Right lobe of liver (tissue), 6 donors: ENCODE measurements around the gene PACRG. TPM values are rescaled to one million over a fixed set of nuclear protein-coding genes. Genes with fewer than 3 reads are reported as not detected.

Experiments
- ATAC-seq, 4 donors: fragments of 200-7000 bp; cut with Tn5 transposase; one replicate each; pipeline ENCODE4 v1.9.1; 2020; ENCODE audit warnings: mild to moderate bottlenecking in 4 of 4, moderate library complexity in 4 of 4
- DNase-seq, 3 donors: peaks; one replicate each; pipeline ENCODE4 v3.0.0-alpha.2; 2020
- H3K27ac ChIP-seq, 3 donors: fragments of 200-600 bp; one replicate each; pipeline ENCODE4 v1.8.0; 2022
- H3K27me3 ChIP-seq, 2 donors: fragments of 200-600 bp; one replicate each; pipeline ENCODE4 v1.8.0; 2022
- H3K36me3 ChIP-seq, 4 donors: fragments of 200-600 bp; sonication (generic) in 1 of 4; one replicate each; pipeline versions ENCODE4 v1.5.1 to v1.8.0; 2017 to 2022; ENCODE audit warnings: control low read depth in 1 of 4
- H3K4me1 ChIP-seq, 4 donors: fragments of 200-600 bp; sonication (generic) in 1 of 4; one replicate each; pipeline versions ENCODE4 v1.5.1 to v1.8.0; 2017 to 2022; ENCODE audit warnings: control low read depth in 1 of 4
- H3K4me3 ChIP-seq, 3 donors: fragments of 200-600 bp; one replicate each; pipeline ENCODE4 v1.8.0; 2022
- H3K9me3 ChIP-seq, 4 donors: fragments of 200-600 bp; sonication (generic) in 1 of 4; one replicate each; pipeline versions ENCODE4 v1.5.1 to v1.8.0; 2017 to 2022; ENCODE audit warnings: control low read depth in 1 of 4
- CTCF ChIP-seq, 4 donors: fragments of 200-600 bp in 3 of 4; fragments of 450-650 bp in 1 of 4; IDR thresholded peaks; one replicate each; pipeline versions ENCODE4 v1.5.1 to v1.8.0; 2016 to 2022; ENCODE audit warnings: antibody characterized with exemption in 4 of 4, mild to moderate bottlenecking in 2 of 4
- POLR2A ChIP-seq: fragments of 450-650 bp; IDR thresholded peaks from one replicate; pipeline ENCODE4 v1.6.1; 2017; ENCODE audit warnings: antibody characterized with exemption, mild to moderate bottlenecking
- WGBS: methylation state at CpG from one replicate; pipeline ENCODE4 v1.1.6; 2018; ENCODE audit warnings: low coverage, low lambda C conversion rate; ENCODE audit not compliant: insufficient coverage; ENCODE audit errors: missing lambda C conversion rate; 5-methylcytosine and 5-hydroxymethylcytosine counted together
- intact Hi-C, 2 donors: fragments of 100-400 bp; cut with DNase I; formaldehyde crosslinking; loops; one replicate each; pipeline versions ENCODE4 v1.11.2 to v1.14.1; 2022
- total RNA-seq, 6 experiments: library from RNA; depleted of rRNA in 2 of 6; stranded (reverse); fragments of >200 nt in 2 of 6; fragmentation: NEBNext Ultra II Directional in 3 of 6; extraction: Animal tissue kit (Norgen Biotek cat#: 25700) in 3 of 6; gene quantifications; one replicate each; pipeline versions ENCODE4 v1.1.0 to v1.2.4, GENCODE V29; 2016 to 2023
- donor health status: DM: no; HTN: yes; CAD: no.
- donor health status: DM: no; HTN: no; CAD: no.
- donor health status: DM: no; HTN: no; CAD: no.
- donor health status: DM: no; HTN: yes; CAD: no.
- donor health status: DM: no; HTN: yes; CAD: no.

Gene PACRG
- total RNA-seq, 6 experiments from 2014 or later: 0.25 to 5.3 (median 2.7) TPM

GRCh38 chr6:162845972-162846371, 118.2 kb downstream of the PACRG start:
- ATAC-seq (no peak), DNase-seq (no peak)
- Histone ChIP-seq H3K4me3 (no peak overlapping the region), H3K4me1 (no peaks in the 10 kb centered on the region), H3K27ac (no peak overlapping the region), H3K36me3 (no peaks in the 10 kb centered on the region), H3K9me3 (no peaks in the 10 kb centered on the region), H3K27me3 (no peaks in the 10 kb centered on the region)
- 85% methylated on average over 4 of the region's 9 CpGs for WGBS
- TF ChIP-seq POLR2A (no peak), CTCF (IDR thresholded peaks at IDR 0.05) (no peak)
- intact Hi-C loops: no loop called here

GRCh38 chr6:162846723-162847122, 118.9 kb downstream of the PACRG start:
- H3K27ac ChIP-seq: no peak overlapping the region
- no peaks in the 10 kb centered on the region for H3K9me3 ChIP-seq
- TF ChIP-seq POLR2A: no peak
- no peak for TF ChIP-seq CTCF (IDR thresholded peaks at IDR 0.05)
- no peak overlapping the region for H3K4me3 ChIP-seq
- no peaks in the 10 kb centered on the region for H3K36me3 ChIP-seq
- H3K27me3 ChIP-seq: no peaks in the 10 kb centered on the region
- H3K4me1 ChIP-seq: no peaks in the 10 kb centered on the region
- ATAC-seq (no peak), DNase-seq (no peak)
- whole genome bisulfite sequencing: 81% methylated on average over 3 of the region's 6 CpGs
- intact Hi-C loops: no loop called here

GRCh38 chr6:162849269-162849668, 121.5 kb downstream of the PACRG start:
- TF ChIP-seq POLR2A (no peak), CTCF (IDR thresholded peaks at IDR 0.05) (no peak)
- Histone ChIP-seq H3K4me1 (peaks cover 0 to under 1% (median 0%) of the 10 kb centered on the region in 4 donors), H3K9me3 (no peaks in the 10 kb centered on the region), H3K4me3 (no peak overlapping the region), H3K36me3 (no peaks in the 10 kb centered on the region), H3K27me3 (no peaks in the 10 kb centered on the region), H3K27ac (no peak overlapping the region)
- no CpG with 5 or more reads among the region's 4 CpGs for WGBS
- DNase-seq (no peak), ATAC-seq (no peak)
- intact Hi-C loops: no loop called here

GRCh38 chr6:162852192-162852591, 124.4 kb downstream of the PACRG start:
- no peak overlapping the region for H3K4me3 ChIP-seq
- H3K27me3 ChIP-seq: no peaks in the 10 kb centered on the region
- no peak overlapping the region for H3K27ac ChIP-seq
- no peak for DNase-seq
- no peaks in the 10 kb centered on the region for H3K36me3 ChIP-seq
- WGBS: 69% methylated on average over 2 of the region's 6 CpGs
- TF ChIP-seq POLR2A: no peak
- TF ChIP-seq CTCF (IDR thresholded peaks at IDR 0.05): no peak
- peaks cover 0 to 4% (median 0%) of the 10 kb centered on the region in 4 donors for H3K4me1 ChIP-seq
- H3K9me3 ChIP-seq: no peaks in the 10 kb centered on the region
- intact Hi-C loops: no loop called here
- no peak for ATAC-seq
